Measurements from ENCODE around the gene ARHGAP22. TPM values are rescaled to one million over a fixed set of nuclear protein-coding genes. Genes with fewer than 3 reads are reported as not detected.

Gene ARHGAP22
- total RNA-seq, 1 donor, result 45.6 TPM

- H2AFZ ChIP-seq (ENCODE audit: low read length), result no peak overlapping the region
- H3K27me3 ChIP-seq (ENCODE audit: insufficient read depth, low read length), result no peaks in the 10 kb centered on the region
- no peaks in the 10 kb centered on the region for H4K20me1 ChIP-seq (ENCODE audit: insufficient read depth, low read length)
- H3K4me3 ChIP-seq (ENCODE audit: insufficient read depth, low read length), result no peak overlapping the region
- no peak for TF ChIP-seq CTCF (IDR thresholded peaks at IDR 0.05; ENCODE audit: extremely low read depth, low read depth, low read length)
- no peak overlapping the region for H3K27ac ChIP-seq (ENCODE audit: low read depth, low read length)
- peaks cover 31% of the 10 kb centered on the region for H3K79me2 ChIP-seq (ENCODE audit: insufficient read depth, low read length)
- no peak for DNase-seq (ENCODE audit: insufficient read length, low spot score, missing footprints)
- H3K4me1 ChIP-seq (ENCODE audit: insufficient read depth, low read length), result peaks cover 32% of the 10 kb centered on the region
- H3K4me2 ChIP-seq (ENCODE audit: insufficient read depth, low read length), result no peak overlapping the region
- H3K9me3 ChIP-seq (ENCODE audit: low read depth, low read length), result no peaks in the 10 kb centered on the region
- H3K36me3 ChIP-seq (ENCODE audit: insufficient read depth, low read length), result no peaks in the 10 kb centered on the region
These were observed 11.6 kb upstream of the ARHGAP22 start for GRCh38 chr10:48616436-48616835.

- Histone ChIP-seq H4K20me1 (ENCODE audit: insufficient read depth, low read length) (no peaks in the 10 kb centered on the region), H3K27ac (ENCODE audit: low read depth, low read length) (peak overlapping the region; percentile 87), H3K27me3 (ENCODE audit: insufficient read depth, low read length) (no peaks in the 10 kb centered on the region), H3K4me2 (ENCODE audit: insufficient read depth, low read length) (peak overlapping the region; percentile 58), H3K4me1 (ENCODE audit: insufficient read depth, low read length) (peaks cover 35% of the 10 kb centered on the region), H3K9me3 (ENCODE audit: low read depth, low read length) (no peaks in the 10 kb centered on the region), H3K4me3 (ENCODE audit: insufficient read depth, low read length) (peak overlapping the region; percentile 25), H3K79me2 (ENCODE audit: insufficient read depth, low read length) (peaks cover 47% of the 10 kb centered on the region), H3K36me3 (ENCODE audit: insufficient read depth, low read length) (no peaks in the 10 kb centered on the region), H2AFZ (ENCODE audit: low read length) (no peak overlapping the region)
- peak; percentile 48 for TF ChIP-seq CTCF (IDR thresholded peaks at IDR 0.05; ENCODE audit: extremely low read depth, low read depth, low read length)
- DNase-seq (ENCODE audit: insufficient read length, low spot score, missing footprints), result peak; percentile 30
These were observed 9.9 kb upstream of the ARHGAP22 start for GRCh38 chr10:48614481-48615390.

GRCh38 chr10:48613016-48613415, 8.1 kb upstream of the ARHGAP22 start:
- Histone ChIP-seq H3K27me3 (ENCODE audit: insufficient read depth, low read length) (no peaks in the 10 kb centered on the region), H4K20me1 (ENCODE audit: insufficient read depth, low read length) (no peaks in the 10 kb centered on the region), H3K4me2 (ENCODE audit: insufficient read depth, low read length) (peak overlapping the region; percentile 56), H3K79me2 (ENCODE audit: insufficient read depth, low read length) (peaks cover 48% of the 10 kb centered on the region), H3K4me3 (ENCODE audit: insufficient read depth, low read length) (no peak overlapping the region), H3K27ac (ENCODE audit: low read depth, low read length) (peak overlapping the region; percentile 87), H3K36me3 (ENCODE audit: insufficient read depth, low read length) (no peaks in the 10 kb centered on the region), H3K4me1 (ENCODE audit: insufficient read depth, low read length) (peaks cover 42% of the 10 kb centered on the region), H3K9me3 (ENCODE audit: low read depth, low read length) (no peaks in the 10 kb centered on the region), H2AFZ (ENCODE audit: low read length) (no peak overlapping the region)
- peak; percentile 44 for DNase-seq (ENCODE audit: insufficient read length, low spot score, missing footprints)
- no peak for TF ChIP-seq CTCF (IDR thresholded peaks at IDR 0.05; ENCODE audit: extremely low read depth, low read depth, low read length)

GRCh38 chr10:48612236-48612943, 7.5 kb upstream of the ARHGAP22 start:
- Histone ChIP-seq H2AFZ (ENCODE audit: low read length) (peak overlapping the region; percentile 34), H3K9me3 (ENCODE audit: low read depth, low read length) (no peaks in the 10 kb centered on the region), H3K27ac (ENCODE audit: low read depth, low read length) (peak overlapping the region; percentile 87), H3K79me2 (ENCODE audit: insufficient read depth, low read length) (peaks cover 46% of the 10 kb centered on the region), H3K36me3 (ENCODE audit: insufficient read depth, low read length) (no peaks in the 10 kb centered on the region), H3K4me1 (ENCODE audit: insufficient read depth, low read length) (peaks cover 48% of the 10 kb centered on the region), H3K4me2 (ENCODE audit: insufficient read depth, low read length) (peak overlapping the region; percentile 56), H3K27me3 (ENCODE audit: insufficient read depth, low read length) (no peaks in the 10 kb centered on the region), H4K20me1 (ENCODE audit: insufficient read depth, low read length) (no peaks in the 10 kb centered on the region), H3K4me3 (ENCODE audit: insufficient read depth, low read length) (no peak overlapping the region)
- peak; percentile 87 for DNase-seq (ENCODE audit: insufficient read length, low spot score, missing footprints)
- TF ChIP-seq CTCF (IDR thresholded peaks at IDR 0.05; ENCODE audit: extremely low read depth, low read depth, low read length), result no peak
